Osteoblast (primary cell): ENCODE data around the gene DNAJC5G. TPM values are rescaled to one million over a fixed set of nuclear protein-coding genes. Genes with fewer than 3 reads are reported as not detected.
A peak's percentile ranks its signal among the peaks of the same experiment; 100 is the strongest.

Experiments used
- DNase-seq: peaks from one replicate; pipeline ENCODE4 v3.0.0; 2011; ENCODE audit warnings: low spot score, mixed read lengths; ENCODE audit not compliant: insufficient read length; ENCODE audit errors: missing footprints
- H2AFZ ChIP-seq: 2 replicates; pipeline ENCODE4 v1.6.0; 2011; ENCODE audit warnings: mild to moderate bottlenecking, low read length
- H3K27ac ChIP-seq: 2 replicates; pipeline ENCODE4 v1.5.1; 2011; ENCODE audit warnings: mild to moderate bottlenecking, low read depth, low read length, moderate library complexity
- H3K27me3 ChIP-seq: 2 replicates; pipeline ENCODE4 v1.6.0; 2012; ENCODE audit warnings: mild to moderate bottlenecking, control low read depth, inconsistent platforms, low read length, moderate library complexity; ENCODE audit not compliant: insufficient read depth
- H3K36me3 ChIP-seq: 2 replicates; pipeline ENCODE4 v1.5.1; 2011; ENCODE audit warnings: mild to moderate bottlenecking, low read length, control low read depth, moderate library complexity; ENCODE audit not compliant: insufficient read depth
- H3K4me1 ChIP-seq: 2 replicates; pipeline ENCODE4 v1.5.1; 2011; ENCODE audit warnings: mild to moderate bottlenecking, low read length, control low read depth, moderate library complexity; ENCODE audit not compliant: insufficient read depth
- H3K4me2 ChIP-seq: 2 replicates; pipeline ENCODE4 v1.6.0; 2011; ENCODE audit warnings: mild to moderate bottlenecking, low read length; ENCODE audit not compliant: insufficient read depth
- H3K4me3 ChIP-seq: fragments of 200-600 bp; sonication (generic); 3 replicates; pipeline ENCODE4 v1.5.1; 2012; ENCODE audit warnings: mild to moderate bottlenecking, low read length, inconsistent platforms; ENCODE audit not compliant: insufficient read depth
- H3K79me2 ChIP-seq: 2 replicates; pipeline ENCODE4 v1.6.0; 2012; ENCODE audit warnings: mild to moderate bottlenecking, low read length, control low read depth, inconsistent platforms; ENCODE audit not compliant: insufficient read depth
- H3K9me3 ChIP-seq: 2 replicates; pipeline ENCODE4 v1.5.1; 2011; ENCODE audit warnings: low read depth, low read length, control low read depth
- H4K20me1 ChIP-seq: 2 replicates; pipeline ENCODE4 v1.6.0; 2012; ENCODE audit warnings: mild to moderate bottlenecking, low read length, control low read depth; ENCODE audit not compliant: insufficient read depth
- CTCF ChIP-seq: IDR thresholded peaks from 2 replicates; pipeline ENCODE4 v1.5.1; 2011; ENCODE audit warnings: mild to moderate bottlenecking, low read depth, low read length, moderate library complexity; ENCODE audit errors: extremely low read depth
- total RNA-seq: library from RNA; depleted of rRNA; stranded (reverse); fragments of >200 nt; gene quantifications from 2 replicates; pipeline ENCODE4 v1.2.3, GENCODE V29; 2012

DNAJC5G gene
- total RNA-seq, 1 donor = not detected

DNA sequence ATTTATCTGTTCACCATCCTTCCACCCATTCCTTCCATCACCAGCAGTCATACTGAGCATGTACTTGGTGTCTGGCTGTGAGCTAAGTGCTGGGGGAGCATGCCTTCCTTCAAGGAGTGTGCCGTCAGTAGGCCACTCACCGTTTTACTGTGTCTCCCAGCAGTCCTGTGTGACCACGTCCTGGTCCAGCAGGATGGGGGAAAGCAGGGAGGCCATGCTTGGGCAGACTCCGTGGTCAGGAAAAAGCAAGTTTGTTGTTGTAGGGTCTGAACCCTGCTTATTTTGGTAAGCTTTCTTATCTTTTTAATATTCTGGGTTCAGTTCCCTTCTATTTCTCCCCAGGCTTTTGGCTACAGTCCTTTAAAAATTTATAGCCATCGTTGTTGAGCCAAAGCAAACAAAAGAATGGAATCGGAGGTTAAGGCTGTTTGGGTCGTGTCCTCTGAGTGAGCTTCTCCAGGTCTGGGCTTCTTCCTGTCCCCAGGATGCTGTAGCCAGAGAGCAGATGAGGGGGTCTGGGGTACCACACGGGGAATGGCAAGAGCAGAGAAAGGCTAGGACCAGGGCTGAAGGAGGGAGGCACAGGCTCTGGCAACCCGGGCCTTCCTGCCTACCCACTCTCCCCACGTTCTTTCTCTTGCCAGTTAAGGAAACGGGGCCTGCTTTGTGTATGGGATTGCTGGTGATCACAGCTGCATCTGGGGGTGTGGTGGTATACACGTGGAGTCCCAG is 25.9 kb upstream of the DNAJC5G start:
- DNase-seq = peak; percentile 96
- peak overlapping the region; percentile 24 for H3K4me2 ChIP-seq
- H2AFZ ChIP-seq = peak overlapping the region; percentile 7

GRCh38 chr2:27249891-27250651 is 25.2 kb upstream of the DNAJC5G start:
- H4K20me1 ChIP-seq = no peaks in the 10 kb centered on the region
- H3K36me3 ChIP-seq = no peaks in the 10 kb centered on the region
- DNase-seq = peak; percentile 73
- TF ChIP-seq CTCF = peak; percentile 42
- peaks cover 18% of the 10 kb centered on the region for H3K4me1 ChIP-seq
- H3K27me3 ChIP-seq = no peaks in the 10 kb centered on the region
- no peaks in the 10 kb centered on the region for H3K9me3 ChIP-seq
- no peaks in the 10 kb centered on the region for H3K79me2 ChIP-seq
- peak overlapping the region; percentile 7 for H2AFZ ChIP-seq
- no peak overlapping the region for H3K4me3 ChIP-seq
- no peak overlapping the region for H3K27ac ChIP-seq
- H3K4me2 ChIP-seq = no peak overlapping the region

More for the DNA sequence above, 25.9 kb upstream of the DNAJC5G start:
- Histone ChIP-seq H3K4me1 (peaks cover 13% of the 10 kb centered on the region), H3K27me3 (no peaks in the 10 kb centered on the region), H3K4me3 (no peak overlapping the region), H3K9me3 (no peaks in the 10 kb centered on the region), H3K79me2 (no peaks in the 10 kb centered on the region), H4K20me1 (no peaks in the 10 kb centered on the region), H3K36me3 (peaks cover 3% of the 10 kb centered on the region), H3K27ac (peak overlapping the region; percentile 34)
- no peak for TF ChIP-seq CTCF

GRCh38 chr2:27250652-27251379 is 24.4 kb upstream of the DNAJC5G start:
- no peak for TF ChIP-seq CTCF

More at GRCh38 chr2:27250652-27251379, 24.4 kb upstream of the DNAJC5G start:
- peaks cover 24% of the 10 kb centered on the region for H3K4me1 ChIP-seq
- no peaks in the 10 kb centered on the region for H3K79me2 ChIP-seq
- H2AFZ ChIP-seq = no peak overlapping the region
- no peak overlapping the region for H3K4me2 ChIP-seq
- no peaks in the 10 kb centered on the region for H3K36me3 ChIP-seq
- no peaks in the 10 kb centered on the region for H3K9me3 ChIP-seq
- no peaks in the 10 kb centered on the region for H4K20me1 ChIP-seq
- peak; percentile 32 for DNase-seq
- no peak overlapping the region for H3K4me3 ChIP-seq
- no peak overlapping the region for H3K27ac ChIP-seq
- H3K27me3 ChIP-seq = no peaks in the 10 kb centered on the region
